GM12875 (cell line): Measurements from ENCODE around the gene TEDC2.

Experiments used
- H3K4me3 ChIP-seq: one replicate; pipeline ENCODE4 v1.5.1; 2011; ENCODE audit warnings: low read depth, low read length, control low read depth
- CTCF ChIP-seq: IDR thresholded peaks from 2 replicates; pipeline ENCODE4 v1.5.1; 2011; ENCODE audit warnings: low read depth, mild to moderate bottlenecking, control low read depth, inconsistent platforms, low read length, moderate library complexity, borderline replicate concordance; ENCODE audit not compliant: insufficient read depth

The TEDC2 gene

DNA sequence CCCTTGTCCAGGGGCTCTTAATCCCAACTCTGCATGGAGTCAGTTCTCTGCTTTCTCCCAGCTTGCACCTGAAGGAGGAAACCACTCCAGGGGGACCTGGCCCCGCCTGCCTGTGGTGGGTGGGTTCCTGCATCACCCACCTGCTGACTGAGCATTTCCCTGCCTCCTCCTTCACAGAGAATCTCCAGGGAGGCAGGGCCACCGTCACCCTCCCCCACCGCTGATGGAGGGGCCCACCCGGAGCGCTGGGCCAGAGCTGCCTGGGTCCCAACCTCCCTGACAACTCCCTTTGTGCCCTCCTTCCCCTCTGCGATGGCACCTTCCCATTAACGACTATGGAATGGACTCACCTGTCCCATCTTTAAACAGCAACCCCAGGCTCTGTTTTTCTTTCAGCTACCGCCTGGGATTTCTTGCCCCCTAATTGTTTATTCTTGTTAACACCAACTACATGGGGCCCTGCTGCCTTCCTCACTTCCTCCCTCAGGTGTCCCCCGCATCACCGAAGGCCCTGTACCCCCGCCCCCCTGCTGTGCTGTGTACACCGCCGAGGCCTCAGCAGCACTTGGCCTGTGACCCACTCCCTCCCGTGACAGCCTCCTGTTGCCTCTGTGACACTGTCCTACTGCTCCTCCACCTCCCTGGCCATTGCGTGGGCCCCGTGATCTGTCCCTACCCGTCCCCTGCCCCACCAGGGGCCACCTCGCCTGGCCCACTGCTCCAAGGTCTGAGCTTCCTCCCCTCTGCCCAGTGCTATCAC lies 842 bp upstream of the TEDC2 start:
- TF ChIP-seq CTCF = no peak
- H3K4me3 ChIP-seq = peak overlapping the region; percentile 83

DNA sequence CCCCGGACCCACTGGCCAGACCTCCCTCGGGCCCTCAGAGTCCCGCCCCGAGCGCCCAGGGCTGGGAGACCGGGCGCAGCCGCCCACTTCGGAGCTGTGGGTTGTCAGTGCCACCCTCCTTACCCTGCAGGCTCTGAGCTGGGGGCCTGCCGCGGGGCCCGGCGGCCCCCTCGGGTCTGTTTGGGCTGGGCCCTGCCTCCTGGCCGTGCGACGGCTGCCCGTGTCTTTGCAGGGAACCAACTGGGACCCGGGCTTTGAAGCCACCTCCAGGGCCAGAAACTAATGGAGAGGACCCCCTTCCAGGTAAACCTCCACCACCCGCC lies 443 bp downstream of the TEDC2 start:
- peak overlapping the region; percentile 83 for H3K4me3 ChIP-seq
- TF ChIP-seq CTCF = no peak

DNA sequence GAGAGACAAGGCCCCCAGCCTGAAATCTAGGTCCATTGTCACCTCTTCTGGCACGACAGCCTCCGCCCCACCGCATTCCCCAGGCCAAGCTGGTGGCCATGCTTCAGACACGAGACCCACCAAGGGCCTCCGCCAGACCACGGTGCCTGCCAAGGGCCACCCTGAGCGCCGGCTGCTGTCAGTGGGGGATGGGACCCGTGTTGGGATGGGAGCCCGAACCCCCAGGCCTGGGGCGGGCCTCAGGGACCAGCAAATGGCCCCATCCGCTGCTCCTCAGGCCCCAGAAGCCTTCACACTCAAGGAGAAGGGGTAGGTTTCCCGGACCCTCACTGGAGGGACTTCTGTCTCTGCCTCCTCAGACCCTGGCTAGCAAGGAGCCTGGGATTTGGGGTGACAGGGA lies 1.0 kb downstream of the TEDC2 start:
- peak overlapping the region; percentile 83 for H3K4me3 ChIP-seq
- no peak for TF ChIP-seq CTCF

DNA sequence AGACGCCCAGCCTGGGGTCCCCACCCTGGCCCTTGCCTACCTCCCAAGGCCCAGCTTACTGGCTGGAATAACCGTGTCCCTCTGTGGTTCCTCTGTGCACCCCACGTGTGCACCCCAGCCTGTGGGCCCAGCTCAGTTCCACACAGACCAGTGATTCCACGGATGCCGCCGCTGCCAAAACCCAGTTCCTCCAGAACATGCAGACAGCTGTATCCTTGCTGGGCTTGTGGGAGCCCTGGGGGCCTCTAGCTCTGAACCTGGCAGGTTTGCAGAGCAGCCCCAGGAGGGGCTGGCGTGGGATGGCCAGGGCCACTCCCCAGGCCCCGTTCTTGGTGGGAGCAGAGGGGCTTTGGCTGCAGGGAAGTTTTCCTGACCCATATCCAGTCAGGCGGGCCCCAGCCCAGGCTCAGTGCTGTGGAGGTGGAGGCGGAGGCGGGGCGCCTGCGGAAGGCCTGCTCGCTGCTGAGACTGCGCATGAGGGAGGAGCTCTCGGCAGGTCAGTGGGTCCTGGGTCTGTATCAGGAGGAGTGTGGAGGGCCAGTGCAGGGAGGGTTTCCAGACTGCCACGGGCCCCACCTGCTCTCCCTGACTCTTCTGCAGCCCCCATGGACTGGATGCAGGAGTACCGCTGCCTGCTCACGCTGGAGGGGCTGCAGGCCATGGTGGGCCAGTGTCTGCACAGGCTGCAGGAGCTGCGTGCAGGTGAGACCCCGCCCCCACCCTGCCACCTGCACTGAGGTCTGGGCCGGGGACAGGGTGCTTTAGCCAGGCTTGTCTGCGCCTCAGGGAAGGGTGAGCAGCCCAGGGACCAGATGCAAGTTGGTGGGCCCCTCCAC lies 2.3 kb downstream of the TEDC2 start:
- TF ChIP-seq CTCF = no peak
- H3K4me3 ChIP-seq = no peak overlapping the region

DNA sequence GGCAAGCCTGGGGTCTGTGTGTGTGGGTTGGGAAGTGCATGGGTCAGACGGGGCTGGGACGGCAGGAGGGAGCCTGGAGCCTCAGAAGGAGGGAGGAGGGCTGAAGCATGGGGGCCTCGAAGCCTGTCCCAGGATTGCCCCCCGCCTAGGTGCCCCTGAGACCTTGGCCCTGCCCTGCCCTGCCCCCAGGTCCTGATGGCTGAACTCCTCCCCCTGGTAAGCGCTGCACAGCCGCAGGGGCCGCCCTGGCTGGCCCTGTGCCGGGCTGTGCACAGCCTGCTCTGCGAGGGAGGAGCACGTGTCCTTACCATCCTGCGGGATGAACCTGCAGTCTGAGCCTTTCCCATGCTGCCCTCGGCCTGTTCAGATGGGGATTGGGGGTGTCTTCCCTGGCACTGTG lies 4.4 kb downstream of the TEDC2 start:
- no peak overlapping the region for H3K4me3 ChIP-seq
- TF ChIP-seq CTCF = no peak

- peak; percentile 38; the same call in 1 of the 2 replicates for TF ChIP-seq CTCF
- no peak overlapping the region for H3K4me3 ChIP-seq
These were observed 5.9 kb downstream of the TEDC2 start for GRCh38 chr16:2465653-2466415.
